Activated naive CD4-positive, alpha-beta T cell treated with anti-CD3 and anti-CD28 coated beads, Interleukin-2, amount 50 U/mL, for 24 hours (primary cell): Measurements from ENCODE around the gene SLCO3A1.

ENCODE experiments used
- H3K27ac Mint-ChIP-seq: one replicate; pipeline ENCODE4 v1.8.0; 2021; ENCODE audit warnings: mild to moderate bottlenecking, mixed read lengths
- H3K27me3 Mint-ChIP-seq: one replicate; pipeline ENCODE4 v1.8.0; 2021; ENCODE audit warnings: mixed read lengths
- H3K36me3 Mint-ChIP-seq: one replicate; pipeline ENCODE4 v1.8.0; 2021; ENCODE audit warnings: mixed read lengths
- H3K4me1 Mint-ChIP-seq: one replicate; pipeline ENCODE4 v1.8.0; 2021; ENCODE audit warnings: mixed read lengths
- H3K4me3 Mint-ChIP-seq: one replicate; pipeline ENCODE4 v1.8.0; 2021; ENCODE audit warnings: mild to moderate bottlenecking, mixed read lengths
- H3K9me3 Mint-ChIP-seq: one replicate; pipeline ENCODE4 v1.8.0; 2021; ENCODE audit warnings: mixed read lengths

The SLCO3A1 gene

GRCh38 chr15:91967935-91968606 lies 114.6 kb downstream of the SLCO3A1 start:
- Mint-ChIP-seq H3K36me3 (peaks cover 2% of the 10 kb centered on the region), H3K9me3 (no peaks in the 10 kb centered on the region), H3K27me3 (no peaks in the 10 kb centered on the region), H3K4me3 (no peak overlapping the region), H3K4me1 (peaks cover 35% of the 10 kb centered on the region), H3K27ac (no peak overlapping the region)

GRCh38 chr15:91968610-91969009 lies 115.1 kb downstream of the SLCO3A1 start:
- Mint-ChIP-seq H3K4me1 (peaks cover 38% of the 10 kb centered on the region), H3K27ac (no peak overlapping the region)

DNA sequence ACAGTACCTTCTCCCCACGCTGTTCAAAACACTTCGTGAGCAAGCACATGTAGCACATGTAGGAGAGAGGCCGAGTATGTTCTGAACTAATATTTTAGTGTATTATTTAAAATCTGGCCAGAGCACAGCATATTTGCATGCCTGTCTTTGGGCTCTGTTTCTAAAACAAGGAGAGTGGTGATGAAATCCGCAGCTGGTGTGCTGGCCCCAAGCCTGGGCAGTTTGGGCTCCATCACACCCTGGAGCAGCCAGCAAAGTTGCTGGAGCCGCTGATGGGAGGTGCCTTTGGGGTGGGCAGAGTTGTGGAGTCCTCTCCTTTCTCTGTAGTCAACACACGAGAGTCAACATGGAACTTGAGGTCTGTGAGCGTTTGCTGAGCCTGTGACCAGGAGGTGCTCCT lies 116.6 kb downstream of the SLCO3A1 start:
- Mint-ChIP-seq H3K27me3 (no peaks in the 10 kb centered on the region), H3K9me3 (no peaks in the 10 kb centered on the region), H3K4me3 (no peak overlapping the region), H3K4me1 (peaks cover 37% of the 10 kb centered on the region), H3K36me3 (no peaks in the 10 kb centered on the region), H3K27ac (no peak overlapping the region)

More at GRCh38 chr15:91968610-91969009, 115.1 kb downstream of the SLCO3A1 start:
- Mint-ChIP-seq H3K9me3 (no peaks in the 10 kb centered on the region), H3K4me3 (no peak overlapping the region), H3K36me3 (no peaks in the 10 kb centered on the region), H3K27me3 (no peaks in the 10 kb centered on the region)

DNA sequence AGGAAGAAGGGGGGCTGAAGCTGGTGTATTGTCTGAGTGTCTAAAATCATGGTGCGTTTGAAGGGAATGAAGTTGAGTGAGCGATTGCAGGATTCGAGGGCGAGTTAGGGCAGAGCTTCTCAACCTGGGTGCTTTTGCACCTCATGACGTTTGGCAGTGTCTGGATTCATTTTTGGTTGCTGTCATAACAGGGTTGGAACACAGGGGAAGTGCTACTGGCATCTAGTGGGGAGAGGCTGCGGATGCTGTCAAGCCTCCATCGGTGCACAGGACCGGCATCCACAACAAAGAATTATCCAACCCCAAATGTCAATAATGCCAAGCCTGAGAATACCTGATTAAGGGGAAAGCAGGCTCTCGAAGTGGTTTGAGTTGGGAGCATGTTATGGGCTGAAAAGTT lies 120.0 kb downstream of the SLCO3A1 start:
- H3K4me3 Mint-ChIP-seq: no peak overlapping the region
- no peaks in the 10 kb centered on the region for H3K36me3 Mint-ChIP-seq
- H3K27ac Mint-ChIP-seq: no peak overlapping the region
- H3K27me3 Mint-ChIP-seq: no peaks in the 10 kb centered on the region
- H3K9me3 Mint-ChIP-seq: no peaks in the 10 kb centered on the region
- H3K4me1 Mint-ChIP-seq: peaks cover 37% of the 10 kb centered on the region

- H3K4me3 Mint-ChIP-seq: no peak overlapping the region
- peaks cover 37% of the 10 kb centered on the region for H3K4me1 Mint-ChIP-seq
- no peaks in the 10 kb centered on the region for H3K9me3 Mint-ChIP-seq
- no peak overlapping the region for H3K27ac Mint-ChIP-seq
- H3K36me3 Mint-ChIP-seq: no peaks in the 10 kb centered on the region
- H3K27me3 Mint-ChIP-seq: no peaks in the 10 kb centered on the region
These were observed 120.8 kb downstream of the SLCO3A1 start for GRCh38 chr15:91974321-91974720.

- H3K27me3 Mint-ChIP-seq: no peaks in the 10 kb centered on the region
- H3K9me3 Mint-ChIP-seq: no peaks in the 10 kb centered on the region
- H3K4me1 Mint-ChIP-seq: peaks cover 27% of the 10 kb centered on the region
- H3K4me3 Mint-ChIP-seq: no peak overlapping the region
- no peaks in the 10 kb centered on the region for H3K36me3 Mint-ChIP-seq
- H3K27ac Mint-ChIP-seq: no peak overlapping the region
These were observed 121.9 kb downstream of the SLCO3A1 start for GRCh38 chr15:91975241-91975978.

DNA sequence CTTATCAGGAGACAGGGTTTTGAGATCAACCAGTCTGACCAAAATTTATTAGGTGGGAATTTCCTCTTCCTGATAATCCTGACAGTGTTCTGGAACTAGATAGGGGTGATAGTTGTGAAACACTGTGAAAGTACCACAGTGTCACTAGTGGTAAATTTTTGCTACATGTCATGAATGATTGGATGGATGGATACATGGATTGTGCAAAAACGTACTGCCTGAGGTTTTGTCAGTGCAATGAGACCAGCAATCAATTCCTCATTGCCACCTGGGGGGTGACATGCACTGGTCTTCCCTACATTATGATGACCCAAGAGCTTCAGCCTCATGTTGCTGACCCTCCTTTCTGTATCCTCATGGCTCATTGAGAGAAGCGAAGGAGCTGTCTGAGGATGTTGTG lies 123.5 kb downstream of the SLCO3A1 start:
- Mint-ChIP-seq H3K4me3 (no peak overlapping the region), H3K27ac (no peak overlapping the region), H3K27me3 (no peaks in the 10 kb centered on the region), H3K36me3 (peaks cover 2% of the 10 kb centered on the region), H3K9me3 (no peaks in the 10 kb centered on the region), H3K4me1 (peaks cover 26% of the 10 kb centered on the region)

DNA sequence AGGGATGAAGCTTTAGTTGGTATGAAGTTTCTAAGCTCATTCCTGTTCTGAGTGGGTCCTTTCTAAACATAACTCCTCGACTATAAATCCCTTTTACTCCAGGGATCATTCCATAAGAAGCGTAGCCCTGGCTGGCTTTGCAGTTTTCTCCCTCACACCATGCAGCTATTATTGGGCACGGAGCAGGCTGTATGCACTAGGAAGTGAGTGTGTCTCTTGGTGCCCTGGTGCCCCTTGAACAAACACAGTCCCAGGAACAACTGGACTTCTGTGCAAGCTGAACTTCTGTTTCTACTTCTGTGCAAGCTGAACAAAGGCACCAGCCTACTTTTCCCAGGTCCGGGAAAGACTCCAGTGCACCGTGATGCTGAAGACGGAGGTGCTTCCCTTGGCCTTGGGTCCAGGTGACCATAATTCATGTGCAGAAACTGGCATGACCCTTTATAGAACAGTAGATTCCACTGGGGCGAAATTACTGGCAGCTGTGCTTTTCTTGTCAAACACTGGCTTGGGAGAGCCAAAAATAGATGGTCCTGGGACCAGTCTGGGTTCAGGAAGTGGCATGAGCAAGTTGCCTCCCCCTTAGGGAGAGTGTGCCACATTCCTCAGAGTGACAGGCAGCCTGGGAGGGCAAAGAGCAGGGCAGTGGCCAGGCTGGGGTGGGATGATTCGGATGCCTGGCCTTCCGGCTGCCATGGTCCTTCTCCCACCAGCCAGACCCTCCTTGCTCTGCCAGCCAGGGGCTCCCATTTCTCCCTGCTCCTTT lies 127.2 kb downstream of the SLCO3A1 start:
- no peaks in the 10 kb centered on the region for H3K27me3 Mint-ChIP-seq
- H3K9me3 Mint-ChIP-seq: no peaks in the 10 kb centered on the region
- H3K27ac Mint-ChIP-seq: no peak overlapping the region
- peaks cover 2% of the 10 kb centered on the region for H3K36me3 Mint-ChIP-seq
- H3K4me1 Mint-ChIP-seq: peaks cover 24% of the 10 kb centered on the region
- H3K4me3 Mint-ChIP-seq: no peak overlapping the region

GRCh38 chr15:91981821-91982800 lies 128.6 kb downstream of the SLCO3A1 start:
- no peaks in the 10 kb centered on the region for H3K9me3 Mint-ChIP-seq
- no peak overlapping the region for H3K4me3 Mint-ChIP-seq
- peaks cover 22% of the 10 kb centered on the region for H3K4me1 Mint-ChIP-seq
- H3K36me3 Mint-ChIP-seq: peaks cover 2% of the 10 kb centered on the region
- H3K27ac Mint-ChIP-seq: no peak overlapping the region
- H3K27me3 Mint-ChIP-seq: no peaks in the 10 kb centered on the region

GRCh38 chr15:91983729-91984340 lies 130.3 kb downstream of the SLCO3A1 start:
- Mint-ChIP-seq H3K27ac (no peak overlapping the region), H3K27me3 (no peaks in the 10 kb centered on the region), H3K4me3 (no peak overlapping the region), H3K4me1 (peaks cover 22% of the 10 kb centered on the region), H3K36me3 (peaks cover 2% of the 10 kb centered on the region), H3K9me3 (no peaks in the 10 kb centered on the region)

DNA sequence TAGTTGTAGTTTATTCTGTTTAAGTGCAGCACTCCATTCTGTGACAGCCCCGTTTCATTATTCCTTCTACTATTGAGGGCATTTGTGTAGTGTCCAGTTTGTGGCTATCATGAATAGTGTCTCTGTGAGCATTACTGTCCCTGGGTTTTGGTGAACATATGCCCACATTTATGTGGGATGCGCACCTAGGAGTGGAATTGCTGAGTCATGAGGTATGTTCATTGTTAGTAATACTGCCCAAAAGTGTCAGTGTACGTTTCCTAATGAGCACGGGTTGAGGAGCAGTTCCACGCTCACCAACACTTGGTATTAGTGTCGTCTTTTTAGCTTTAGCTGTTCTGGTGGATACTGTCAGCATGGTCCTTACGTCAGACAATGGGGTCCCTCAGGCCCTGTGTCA lies 131.8 kb downstream of the SLCO3A1 start:
- H3K27ac Mint-ChIP-seq: no peak overlapping the region
- no peaks in the 10 kb centered on the region for H3K27me3 Mint-ChIP-seq
- no peaks in the 10 kb centered on the region for H3K9me3 Mint-ChIP-seq
- H3K4me1 Mint-ChIP-seq: peaks cover 35% of the 10 kb centered on the region
- H3K4me3 Mint-ChIP-seq: no peak overlapping the region
- peaks cover 2% of the 10 kb centered on the region for H3K36me3 Mint-ChIP-seq

DNA sequence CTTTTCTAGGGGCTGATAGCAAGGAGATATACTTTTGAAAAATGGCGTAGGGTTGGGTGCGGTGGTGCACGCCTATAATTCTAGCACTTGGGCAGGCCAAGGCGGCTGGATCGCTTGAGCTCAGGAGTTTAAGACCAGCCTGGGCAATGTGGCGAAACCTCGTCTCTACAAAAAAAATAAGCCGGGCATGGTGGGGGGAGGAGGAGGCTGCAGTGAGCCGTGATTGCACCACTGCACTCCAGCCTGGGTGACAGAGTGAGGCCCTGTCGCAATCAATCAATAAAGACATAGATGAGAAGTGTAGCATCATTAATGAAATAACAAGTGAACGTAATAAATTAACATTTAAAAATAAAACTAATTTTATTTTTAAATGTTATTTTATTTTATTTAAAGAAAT lies 134.6 kb downstream of the SLCO3A1 start:
- Mint-ChIP-seq H3K27me3 (no peaks in the 10 kb centered on the region), H3K9me3 (no peaks in the 10 kb centered on the region), H3K36me3 (no peaks in the 10 kb centered on the region), H3K4me1 (peaks cover 55% of the 10 kb centered on the region), H3K4me3 (no peak overlapping the region), H3K27ac (no peak overlapping the region)

GRCh38 chr15:91988655-91989054 lies 135.1 kb downstream of the SLCO3A1 start:
- Mint-ChIP-seq H3K27ac (no peak overlapping the region), H3K9me3 (no peaks in the 10 kb centered on the region), H3K4me3 (no peak overlapping the region), H3K27me3 (no peaks in the 10 kb centered on the region), H3K36me3 (no peaks in the 10 kb centered on the region), H3K4me1 (peaks cover 56% of the 10 kb centered on the region)

DNA sequence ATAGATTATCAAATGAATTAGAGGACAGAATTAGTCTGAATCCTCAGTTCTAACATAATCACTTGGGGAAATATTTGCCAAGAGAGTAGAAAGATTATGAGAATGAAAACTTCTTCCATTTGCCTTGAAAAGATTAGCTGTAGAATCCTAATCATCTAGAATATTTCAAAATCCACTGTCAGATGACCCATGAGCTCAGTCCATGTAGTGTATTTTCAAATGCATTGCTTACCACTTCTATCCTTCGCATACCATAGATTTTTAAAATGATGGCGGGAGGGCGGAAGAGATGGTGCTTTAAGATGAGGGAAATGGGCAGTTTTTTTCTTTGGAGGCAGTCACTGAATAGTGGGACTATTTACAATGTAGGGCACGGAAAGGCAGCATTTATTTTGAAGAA lies 136.3 kb downstream of the SLCO3A1 start:
- H3K36me3 Mint-ChIP-seq: no peaks in the 10 kb centered on the region
- no peak overlapping the region for H3K4me3 Mint-ChIP-seq
- peaks cover 60% of the 10 kb centered on the region for H3K4me1 Mint-ChIP-seq
- no peak overlapping the region for H3K27ac Mint-ChIP-seq
- no peaks in the 10 kb centered on the region for H3K27me3 Mint-ChIP-seq
- no peaks in the 10 kb centered on the region for H3K9me3 Mint-ChIP-seq

GRCh38 chr15:91992945-91993344 lies 139.4 kb downstream of the SLCO3A1 start:
- Mint-ChIP-seq H3K4me1 (peaks cover 52% of the 10 kb centered on the region), H3K9me3 (no peaks in the 10 kb centered on the region), H3K27ac (no peak overlapping the region), H3K4me3 (no peak overlapping the region), H3K36me3 (no peaks in the 10 kb centered on the region), H3K27me3 (no peaks in the 10 kb centered on the region)
